Activated CD8-positive, alpha-beta memory T cell treated with anti-CD3 and anti-CD28 coated beads for 4 hours (primary cell): Measurements from ENCODE around the gene CLEC11A.

ENCODE experiments used
- DNase-seq, 2 donors: peaks; one replicate each; pipeline ENCODE4 v3.0.0-alpha.2; 2020; ENCODE audit warnings: low read depth in 2 of 2

Gene CLEC11A

DNA sequence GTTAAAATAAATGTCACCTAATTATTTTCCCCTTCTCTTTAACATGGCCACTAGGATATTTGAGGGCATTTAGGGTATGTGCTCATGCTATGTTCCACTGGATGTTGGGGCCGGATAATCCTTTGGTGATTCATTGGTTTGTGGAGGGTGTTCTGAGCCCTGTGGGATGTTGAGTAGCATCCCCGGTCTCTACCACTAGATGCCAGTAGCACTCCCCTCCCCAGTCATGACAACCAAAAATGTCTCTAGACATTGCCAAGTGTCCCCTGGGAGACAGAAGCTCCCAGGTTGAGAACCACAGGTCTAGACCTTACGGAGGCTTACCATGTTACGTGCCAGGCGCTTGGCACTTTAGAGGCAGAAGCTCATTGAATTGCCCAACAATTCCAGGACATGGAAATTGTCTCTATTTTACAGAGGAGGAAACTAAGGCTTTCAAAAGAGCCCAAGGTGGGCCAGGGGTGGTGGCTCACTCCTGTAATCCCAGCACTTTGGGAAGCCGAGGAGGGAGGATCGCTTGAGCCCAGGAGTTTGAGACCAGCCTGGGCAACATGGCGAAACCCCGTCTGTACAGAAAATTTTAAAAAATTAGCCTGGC lies 17.6 kb upstream of the CLEC11A start:
- no peak for DNase-seq

DNA sequence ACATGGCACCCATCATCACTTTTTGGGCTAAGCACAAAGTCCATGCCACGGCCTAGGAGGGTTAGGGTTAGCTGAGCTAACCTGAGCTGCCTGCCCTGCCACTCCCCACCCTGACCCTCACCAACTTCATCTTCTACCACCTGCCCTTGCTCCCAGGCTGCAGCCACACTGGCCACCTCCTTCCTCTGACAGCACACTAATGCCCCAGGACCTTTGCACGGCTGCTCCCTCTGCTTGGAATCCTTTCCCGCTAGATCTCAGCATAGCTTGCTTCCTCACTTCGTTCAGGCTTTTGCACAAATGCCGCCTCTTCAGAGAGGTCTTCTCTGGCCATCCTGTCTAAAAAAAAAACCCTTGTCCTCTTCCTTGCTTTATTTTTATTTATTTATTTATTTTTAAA lies 16.8 kb upstream of the CLEC11A start:
- no peak for DNase-seq

DNA sequence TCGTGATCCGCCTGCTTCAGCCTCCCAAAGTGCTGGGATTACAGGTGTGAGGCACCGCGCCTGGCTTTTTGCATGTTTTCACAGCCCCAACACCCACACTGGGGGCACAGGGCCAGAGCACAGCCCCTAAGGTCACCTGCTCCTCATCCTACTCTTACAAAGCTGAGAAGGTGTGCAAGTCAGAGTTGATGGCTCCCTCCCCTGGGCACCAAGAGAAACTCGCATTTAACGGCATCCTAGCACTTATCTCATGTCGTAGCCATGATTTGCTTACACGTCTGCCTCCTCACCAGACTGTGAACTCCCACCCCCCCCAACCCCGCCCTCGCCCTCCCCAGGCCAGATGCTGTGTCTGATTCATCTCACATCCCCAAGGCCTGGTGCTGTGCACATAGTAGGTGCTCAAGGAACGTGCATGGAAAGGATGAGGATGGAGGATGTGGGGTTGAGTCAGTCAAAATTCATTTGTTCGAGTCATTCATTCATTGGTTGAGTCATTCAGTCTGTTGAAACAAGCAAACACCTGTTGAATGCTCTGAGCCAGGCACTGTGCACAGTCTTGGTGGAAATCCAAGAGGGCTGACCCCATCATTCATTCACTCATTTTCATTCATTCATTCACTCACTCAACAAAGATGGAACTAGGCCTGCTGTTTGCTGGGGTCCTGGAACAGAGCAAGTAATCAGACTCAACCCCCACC lies 14.8 kb upstream of the CLEC11A start:
- no peak for DNase-seq

DNA sequence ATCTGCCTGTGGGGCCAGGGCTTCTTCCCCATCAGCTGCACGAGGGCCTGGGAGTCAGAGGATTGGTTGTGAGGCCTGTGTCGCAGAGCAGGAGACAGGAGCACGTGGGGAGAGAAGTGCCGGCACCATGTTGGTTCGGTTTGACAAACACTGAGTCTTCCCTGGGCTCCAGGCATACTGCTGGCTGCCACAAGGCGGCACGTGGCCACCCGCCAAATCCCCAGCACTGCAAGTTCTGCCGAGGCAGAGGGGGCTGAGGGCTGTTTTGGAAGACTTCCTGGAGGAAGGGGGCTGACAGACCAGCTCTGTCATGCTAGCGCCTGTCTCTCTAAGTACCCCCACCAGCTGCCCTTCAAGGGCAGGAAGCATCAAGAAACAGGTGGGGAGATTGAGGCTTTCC lies 13.1 kb upstream of the CLEC11A start:
- DNase-seq = no peak

DNA sequence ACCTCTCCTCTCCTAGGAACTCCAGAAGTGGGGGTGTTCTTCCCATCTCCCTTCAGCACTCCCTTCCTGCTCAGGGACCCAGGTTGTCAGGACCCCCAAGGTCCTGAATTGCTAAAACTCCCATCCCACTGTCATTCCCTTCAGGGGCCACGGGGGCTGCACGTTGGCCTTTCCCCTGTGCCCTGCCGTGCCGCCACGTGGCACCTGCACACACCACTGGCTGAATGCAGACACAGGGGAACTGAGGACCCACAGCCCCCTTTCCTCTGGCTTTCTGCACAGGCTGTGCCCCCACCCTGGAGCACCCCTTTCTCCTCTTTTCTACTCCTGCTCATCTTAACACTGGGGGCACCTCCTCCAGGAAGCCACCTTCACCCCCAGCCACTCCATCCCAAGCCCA lies 12.6 kb upstream of the CLEC11A start:
- DNase-seq = no peak

DNA sequence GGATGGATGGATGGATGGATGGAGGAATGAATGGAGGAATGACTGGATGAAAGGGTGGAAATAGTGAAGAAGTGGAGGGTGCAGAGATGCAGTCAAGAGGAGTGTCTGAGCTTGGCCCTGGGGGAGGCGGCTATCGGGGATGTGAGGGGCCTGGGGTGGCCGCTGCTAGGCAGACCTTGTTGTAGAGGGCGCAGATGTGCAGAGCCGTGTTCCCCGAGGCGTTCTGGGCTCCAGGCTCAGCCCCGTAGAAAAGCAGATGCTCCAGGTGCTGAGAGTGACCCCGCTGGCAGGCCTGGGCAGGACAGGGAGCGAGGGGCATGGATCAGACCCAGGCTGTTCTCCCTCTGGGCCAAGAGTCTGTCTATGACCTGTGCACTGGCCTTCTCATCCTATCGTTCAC lies 12.0 kb upstream of the CLEC11A start:
- no peak for DNase-seq

DNA sequence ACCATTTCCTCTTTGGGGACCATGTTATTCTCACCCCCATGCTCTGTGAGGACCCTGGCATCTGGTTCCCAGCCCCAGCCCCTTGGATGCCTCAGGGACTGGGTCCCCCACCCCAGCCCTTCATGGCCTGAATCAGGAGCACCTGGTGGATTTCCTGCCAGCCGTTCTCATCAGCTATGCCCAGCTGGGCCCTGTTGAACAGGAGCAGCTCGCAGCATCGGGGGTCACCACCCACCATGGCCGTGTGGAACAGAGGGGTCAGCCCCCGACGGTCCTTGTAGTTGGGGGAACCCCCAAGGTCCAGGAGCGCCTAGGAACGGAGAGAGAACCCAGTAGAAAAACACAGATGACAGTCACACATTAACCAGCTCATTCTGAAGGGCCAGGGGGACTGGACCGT lies 11.4 kb upstream of the CLEC11A start:
- DNase-seq = no peak

DNA sequence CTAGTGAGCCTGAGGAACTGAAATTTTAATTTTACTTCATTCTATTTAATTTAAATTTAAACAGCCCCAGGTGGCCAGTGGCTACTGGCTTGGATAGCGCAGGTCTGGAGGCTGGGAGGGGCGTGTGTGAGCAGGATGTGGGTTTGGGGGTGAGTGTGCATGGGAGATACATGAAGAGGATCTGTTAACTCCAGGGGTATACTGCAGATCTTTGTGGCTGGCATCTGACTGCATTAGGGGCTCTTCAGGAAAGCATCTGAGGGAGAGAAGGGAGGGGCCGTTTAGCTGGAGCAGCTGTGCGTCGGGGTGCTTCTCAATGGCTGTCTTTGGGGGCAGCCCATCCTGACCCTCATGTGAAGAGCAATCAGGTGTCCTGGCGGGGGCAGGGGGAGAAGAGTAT lies 10.3 kb upstream of the CLEC11A start:
- no peak for DNase-seq

DNA sequence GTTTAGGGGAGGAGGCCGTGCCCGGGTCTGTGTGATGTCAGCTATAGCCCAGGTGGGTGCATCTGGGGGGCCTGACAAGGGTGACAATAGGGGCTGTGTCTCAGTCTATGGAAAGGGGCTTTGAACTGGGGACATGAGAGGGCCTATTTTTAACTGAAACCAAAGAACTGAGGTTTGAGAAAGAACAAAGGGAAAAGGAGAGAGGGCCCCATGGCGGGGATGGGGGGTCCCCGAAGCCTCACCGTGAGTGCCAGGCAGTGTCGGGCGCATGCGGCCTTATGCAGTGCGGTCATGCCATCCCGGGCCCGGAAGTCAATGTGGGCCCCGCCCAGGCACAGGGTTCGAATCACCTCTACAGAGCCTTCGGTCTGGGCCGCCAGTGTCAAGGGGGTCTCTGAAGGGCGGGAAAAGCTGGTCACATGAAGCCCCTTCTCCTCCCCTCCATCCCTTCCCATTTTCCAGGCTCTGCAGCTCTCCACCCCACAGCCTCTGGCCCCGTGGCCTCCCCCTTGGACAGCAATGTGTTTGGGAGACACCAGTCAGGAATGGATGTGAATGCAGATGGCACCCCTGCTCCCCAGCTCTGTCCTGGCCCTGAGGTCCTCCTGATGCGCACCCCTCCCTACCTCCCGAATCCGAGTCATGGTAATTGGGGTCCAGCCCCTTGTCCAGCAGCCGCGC lies 9.5 kb upstream of the CLEC11A start:
- DNase-seq = no peak

DNA sequence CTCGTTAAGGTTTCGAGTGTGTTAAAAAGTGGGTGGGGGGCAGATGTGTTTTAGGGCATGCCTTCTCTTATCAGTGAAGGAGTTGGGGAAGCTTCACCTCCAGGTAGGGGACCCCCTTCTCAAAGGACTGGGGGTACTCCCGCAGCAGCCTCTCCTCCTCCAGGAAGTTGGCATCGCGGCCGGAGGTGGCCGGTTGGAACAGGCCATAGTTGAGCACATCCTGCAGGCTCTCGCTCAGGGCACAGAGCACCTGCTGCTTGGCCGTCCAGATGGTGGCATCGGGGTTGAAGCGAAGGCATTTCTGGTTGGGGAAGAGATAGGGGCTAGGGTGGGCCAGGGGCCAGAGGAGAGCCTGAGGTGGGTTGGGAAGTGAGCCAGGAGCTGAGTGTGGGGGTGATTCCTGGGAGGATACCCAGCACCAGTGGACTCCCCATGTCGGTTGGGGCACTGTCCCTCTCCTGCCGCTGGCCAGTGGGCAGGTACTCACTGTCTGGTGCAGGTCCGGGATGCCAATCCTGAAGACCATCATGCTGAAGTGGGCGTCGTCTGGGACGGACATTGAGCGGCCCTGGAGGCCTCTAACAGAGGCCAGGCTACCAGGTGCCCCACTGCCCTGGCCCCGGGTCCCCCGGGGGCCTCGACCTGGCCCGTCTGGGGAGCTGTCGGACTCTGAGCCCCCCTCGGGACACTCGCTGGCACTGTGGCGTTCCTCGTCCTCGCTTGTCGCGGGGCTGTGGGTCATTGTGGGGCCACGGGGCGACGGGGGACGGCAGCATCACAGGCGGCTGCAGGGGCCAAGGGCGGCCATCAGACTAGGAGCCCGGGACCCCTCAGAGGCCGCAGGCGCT lies 6.8 kb upstream of the CLEC11A start:
- no peak for DNase-seq

DNA sequence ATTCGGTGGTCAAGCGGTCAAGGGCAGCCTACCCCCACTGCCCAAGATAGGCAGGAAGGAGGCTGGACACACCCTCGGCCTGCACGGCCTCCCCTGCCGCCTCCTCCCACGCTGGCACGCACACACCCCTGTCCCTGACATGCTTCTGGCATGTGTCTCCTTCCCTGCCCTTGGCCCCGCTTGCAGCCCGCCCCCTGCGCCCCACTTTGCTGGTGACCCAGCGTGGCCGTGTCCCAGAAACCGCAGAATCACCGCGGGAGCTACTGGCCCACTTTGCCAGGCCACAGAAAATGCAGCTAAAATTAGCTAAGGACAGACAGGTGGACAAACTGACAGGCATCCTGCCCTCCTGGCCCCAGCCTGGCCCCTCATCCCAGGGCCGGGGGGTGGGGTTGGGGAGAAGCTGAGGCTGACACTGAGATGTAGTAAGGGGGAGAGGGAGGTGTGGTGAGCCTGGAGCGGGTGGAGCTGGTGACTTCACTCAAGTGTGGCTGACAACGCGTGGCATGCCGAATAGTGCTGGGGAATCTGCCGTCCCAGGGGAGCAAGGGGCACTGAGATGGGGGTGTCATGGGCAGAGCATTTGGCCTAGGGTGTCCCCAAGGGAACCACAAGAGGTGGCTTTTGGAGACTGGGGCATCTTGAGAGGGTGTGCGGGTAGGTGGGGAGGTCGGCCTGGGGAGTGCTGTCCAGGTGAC lies 6.0 kb upstream of the CLEC11A start:
- no peak for DNase-seq

DNA sequence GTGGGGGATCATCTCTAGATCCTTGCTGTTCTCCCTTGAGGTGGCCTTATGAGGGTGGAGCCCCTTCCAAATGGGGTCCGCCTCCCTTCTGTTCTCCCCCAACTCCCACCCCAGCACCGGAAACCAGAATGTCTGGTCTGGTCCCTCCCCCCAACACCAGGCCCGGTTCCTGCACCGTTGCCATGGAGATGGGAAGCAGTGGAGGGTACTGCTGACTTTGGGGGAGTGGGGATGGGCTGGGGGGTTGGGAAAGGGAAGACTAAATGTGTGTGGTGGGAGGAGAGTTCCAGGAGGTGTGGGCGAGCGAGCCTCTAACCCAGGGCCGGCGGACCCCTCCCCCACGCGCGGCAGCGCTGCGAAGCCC lies 5.3 kb upstream of the CLEC11A start:
- no peak for DNase-seq

DNA sequence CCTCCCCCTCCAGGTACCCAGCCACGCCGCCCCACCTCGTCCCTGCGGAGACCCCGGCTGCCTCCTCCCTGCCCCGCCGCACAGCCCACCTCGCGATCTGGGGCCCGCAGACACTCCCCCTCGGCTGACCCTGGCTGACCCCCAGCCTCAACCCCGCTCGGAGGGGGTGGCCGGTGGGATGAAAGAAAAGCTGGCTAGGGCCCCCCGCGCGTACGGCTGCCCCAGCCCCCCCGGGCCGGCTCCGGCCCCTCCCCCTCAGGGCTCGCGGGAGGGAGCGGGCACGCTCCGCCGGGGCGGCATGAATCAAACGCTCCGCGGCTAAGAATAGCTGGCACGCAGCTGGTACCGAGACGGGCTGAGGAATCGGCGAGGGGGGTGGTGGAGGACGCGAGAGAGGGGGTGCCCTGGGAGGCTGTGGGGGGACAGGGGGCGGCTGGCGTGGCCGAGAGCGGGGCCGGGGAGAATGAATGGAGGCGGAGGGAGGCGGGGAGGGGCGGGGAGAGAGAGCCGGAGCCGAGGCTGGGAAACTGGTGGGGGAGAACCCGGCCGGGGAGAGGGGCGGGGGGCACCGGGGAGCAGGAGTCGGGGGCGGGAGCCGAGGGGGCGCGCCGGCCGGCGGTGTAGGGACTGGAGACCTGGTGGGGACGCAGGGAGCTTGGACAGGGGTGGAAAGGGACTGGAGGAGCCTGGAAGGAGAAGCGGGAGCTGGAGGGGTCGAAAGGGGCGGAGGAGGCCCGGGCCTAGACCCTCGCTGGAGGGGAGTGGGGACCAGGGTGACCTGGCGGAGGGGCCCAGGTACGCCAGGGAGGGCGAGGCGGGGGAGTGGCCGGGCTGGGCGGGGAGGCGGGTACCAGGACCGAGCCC lies 4.7 kb upstream of the CLEC11A start:
- DNase-seq = peak in 1 of 2 donors; percentile 13

DNA sequence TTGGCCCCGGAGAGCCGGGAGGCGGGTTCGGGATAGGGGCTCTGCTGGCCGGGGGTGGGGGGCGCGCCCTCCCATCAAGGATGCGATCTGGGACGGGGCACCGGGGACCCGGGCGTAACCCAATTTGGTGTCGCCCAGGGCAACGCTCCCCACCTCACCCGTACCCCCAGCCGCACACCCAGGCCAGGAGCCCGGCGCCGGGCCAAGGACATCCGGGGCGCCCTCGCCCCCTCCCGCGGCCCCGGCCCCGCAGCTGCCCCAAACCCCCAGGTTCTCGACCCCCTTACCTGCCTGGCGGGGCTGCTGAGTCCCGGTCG lies 4.1 kb upstream of the CLEC11A start:
- DNase-seq = no peak

DNA sequence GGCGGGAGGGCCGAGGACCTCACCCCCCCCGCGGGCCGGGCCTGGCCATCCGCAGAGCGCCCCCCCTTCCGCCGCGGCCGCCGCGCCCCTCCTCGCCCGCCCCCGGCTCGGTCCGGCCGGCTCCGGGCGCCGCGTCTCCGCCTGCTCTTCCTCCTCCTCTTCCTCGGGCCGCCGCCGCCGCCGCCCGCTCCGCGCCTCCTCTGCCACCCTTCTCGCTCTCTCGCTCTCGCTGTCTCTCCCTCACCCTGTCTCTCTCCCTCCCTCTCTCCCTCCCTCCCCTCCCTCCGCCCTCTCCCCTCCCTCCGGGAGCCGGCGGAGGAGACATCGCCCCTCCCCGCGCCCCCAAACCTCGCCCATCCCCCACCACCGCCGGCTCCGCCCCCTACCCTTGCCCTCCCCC lies 3.6 kb upstream of the CLEC11A start, which contains the start of gene SHANK1:
Gene SHANK1 (minus strand): TSS at position 237 of the 400 bp plus-strand sequence. CDS start 2,883 bp downstream, outside the sequence.
- no peak for DNase-seq

DNA sequence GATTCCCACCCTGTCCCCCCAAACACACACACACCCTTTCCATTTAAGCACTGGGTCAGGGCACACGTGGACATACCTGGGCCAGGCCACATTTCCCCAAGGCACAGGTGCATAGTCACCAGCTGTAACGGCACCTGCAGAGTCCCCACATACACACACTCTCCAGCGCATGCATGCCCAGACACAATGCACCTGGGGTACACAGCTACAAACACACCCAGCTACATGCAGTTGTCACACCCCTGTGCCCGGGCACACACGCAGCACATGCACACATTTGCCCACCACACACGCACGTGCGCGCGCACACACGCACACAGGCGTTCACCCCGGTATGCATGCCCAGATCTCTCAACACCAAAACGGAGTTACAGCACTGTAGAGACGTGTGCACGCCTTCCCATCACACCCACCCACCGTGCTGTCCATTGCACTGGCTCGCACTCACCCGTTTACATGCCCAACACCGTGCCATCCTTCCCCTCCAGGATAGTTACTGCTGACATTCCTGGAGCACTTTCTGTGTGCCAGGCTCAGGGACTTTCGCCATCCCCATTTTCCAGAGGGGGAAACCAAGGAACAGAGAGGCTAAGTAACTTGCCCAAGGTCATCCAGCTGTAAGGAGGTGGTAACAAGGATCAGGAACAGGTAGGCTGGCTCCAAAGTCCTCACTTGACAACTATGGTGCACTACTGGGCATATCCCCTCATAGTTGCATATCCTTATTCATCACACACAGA lies 2.8 kb upstream of the CLEC11A start:
- no peak for DNase-seq

DNA sequence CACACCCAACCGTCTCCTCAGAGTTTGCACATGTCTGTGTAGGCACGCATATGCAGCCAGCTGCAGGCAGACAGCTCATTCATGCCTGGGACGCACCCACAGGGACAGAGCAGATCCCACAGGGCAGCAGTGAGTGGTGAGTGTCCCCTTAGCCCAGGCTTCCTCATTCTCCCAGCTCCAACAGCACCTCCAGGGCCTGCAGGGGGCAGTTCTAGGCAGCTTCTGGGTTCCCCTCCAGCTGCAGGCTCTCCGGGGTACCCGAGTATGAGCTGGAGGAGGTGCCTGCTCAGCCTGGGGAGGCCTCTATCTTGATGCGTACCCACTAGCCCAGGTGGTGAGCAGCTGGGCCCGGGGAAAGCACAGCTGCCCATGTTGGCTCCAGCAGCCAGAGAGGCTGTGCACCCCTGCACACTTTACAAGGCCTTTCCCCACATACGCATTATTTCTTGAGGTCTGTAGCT lies 2.2 kb upstream of the CLEC11A start:
- no peak for DNase-seq

DNA sequence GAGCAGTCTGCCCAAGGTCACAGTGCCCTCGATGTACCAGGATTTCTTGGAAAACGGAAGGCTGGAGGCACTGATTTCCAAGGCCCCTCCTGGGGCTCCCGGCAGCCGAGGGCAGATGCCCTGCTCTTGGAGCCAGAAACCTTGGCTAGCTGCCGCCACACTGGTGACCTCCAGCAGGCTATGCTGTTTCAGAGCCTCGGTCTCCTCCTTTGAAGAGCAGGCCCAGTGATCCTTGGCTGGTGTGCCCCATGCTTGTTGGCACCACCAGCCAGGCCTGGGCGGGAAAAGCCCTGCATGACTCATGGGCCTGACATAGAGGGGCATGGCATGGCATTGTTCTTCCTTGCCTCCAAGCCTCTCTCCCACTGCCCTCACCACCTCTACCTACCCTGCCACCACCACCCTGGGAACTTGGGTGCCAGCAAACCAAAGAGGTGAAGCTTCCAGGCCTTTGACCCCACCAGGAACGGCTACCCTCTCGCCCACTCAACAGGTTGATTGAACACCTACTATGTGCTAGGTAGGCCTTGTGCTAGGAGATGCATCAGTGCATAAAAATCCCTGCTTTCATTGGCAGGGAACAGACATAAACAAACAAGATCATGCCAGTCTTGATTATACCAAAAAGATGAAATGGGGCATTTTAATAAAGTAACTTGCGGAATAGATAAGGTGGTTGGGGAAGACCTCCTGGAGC lies 1.6 kb upstream of the CLEC11A start:
- no peak for DNase-seq

DNA sequence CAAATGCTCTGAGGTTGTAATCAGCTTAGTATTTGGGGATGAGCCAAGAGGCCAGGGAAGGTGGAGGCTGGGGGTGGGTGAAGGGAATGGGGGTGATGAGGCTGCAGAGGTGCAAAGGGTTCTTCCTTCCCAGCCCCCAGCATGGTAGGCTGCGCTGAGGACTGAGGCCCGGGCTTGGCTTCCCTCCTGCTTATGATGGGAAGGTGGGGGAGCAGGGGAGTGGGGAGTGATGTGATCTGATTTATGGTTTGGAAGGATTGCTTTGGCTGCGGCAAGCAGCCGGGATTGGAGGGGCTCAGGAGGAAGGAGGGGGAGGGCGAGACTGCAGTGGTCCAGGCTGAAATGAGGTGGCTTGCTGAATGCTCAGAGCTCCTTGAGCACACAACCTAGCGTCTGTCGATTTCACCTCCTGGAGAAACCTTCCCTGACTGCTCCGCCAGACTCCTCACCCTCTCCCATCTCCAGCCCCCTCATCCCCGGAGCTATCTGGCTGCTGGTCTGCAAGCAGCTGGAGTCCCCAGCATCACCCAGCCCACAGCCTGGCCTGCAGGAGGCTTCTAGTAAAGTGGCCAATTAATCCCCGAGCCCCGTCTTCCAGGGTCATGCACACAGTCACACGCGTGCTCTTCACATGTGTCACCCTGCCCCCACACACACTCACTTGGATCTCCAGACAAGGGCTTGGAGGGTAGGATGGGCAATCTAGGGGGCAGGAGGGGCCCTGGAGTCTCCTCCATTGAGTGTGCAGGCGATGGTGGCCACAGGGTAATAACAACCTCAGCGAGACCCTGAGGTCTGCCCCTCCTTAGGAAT lies 757 bp upstream of the CLEC11A start:
- no peak for DNase-seq
